ENCODE measurements around the gene GGACT.

The GGACT gene

GRCh38 chr13:100594255-100594654, 5.7 kb upstream of the GGACT start:
- H3K9me2 ChIP-seq (ENCODE audit: low read depth, low read length): no peaks in the 10 kb centered on the region
- no peaks in the 10 kb centered on the region for H3K79me2 ChIP-seq (ENCODE audit: insufficient read depth, low read length)
- H3F3A ChIP-seq (ENCODE audit: insufficient read depth, low read length): no peaks in the 10 kb centered on the region
- H4K20me1 ChIP-seq (ENCODE audit: insufficient read depth, low read length): no peaks in the 10 kb centered on the region
- no peak overlapping the region for H3K9ac ChIP-seq (ENCODE audit: low read length)
- H3K27ac ChIP-seq (ENCODE audit: low read depth, low read length, poor library complexity, severe bottlenecking): no peak overlapping the region
- no peaks in the 10 kb centered on the region for H3K27me3 ChIP-seq (ENCODE audit: insufficient read depth, low read length)
- no peaks in the 10 kb centered on the region for H3K36me3 ChIP-seq (ENCODE audit: insufficient read depth, low read length)
- H3K4me3 ChIP-seq (ENCODE audit: low read depth, low read length, poor library complexity, severe bottlenecking): no peak overlapping the region
- no peaks in the 10 kb centered on the region for H3K9me3 ChIP-seq (ENCODE audit: low read length)
- H2AFZ ChIP-seq (ENCODE audit: low read length): no peak overlapping the region
- H3K4me2 ChIP-seq (ENCODE audit: low read length): no peak overlapping the region
- H3K4me1 ChIP-seq (ENCODE audit: insufficient read depth, low read length, severe bottlenecking): peaks cover under 1% of the 10 kb centered on the region
- TF ChIP-seq CTCF (IDR thresholded peaks at IDR 0.05; ENCODE audit: low read length): no peak
- TF ChIP-seq EZH2 (IDR thresholded peaks at IDR 0.05; ENCODE audit: borderline replicate concordance, low read length): no peak

- H3K4me2 ChIP-seq (ENCODE audit: low read length): peak overlapping the region; percentile 55
- no peaks in the 10 kb centered on the region for H3F3A ChIP-seq (ENCODE audit: insufficient read depth, low read length)
- no peaks in the 10 kb centered on the region for H3K79me2 ChIP-seq (ENCODE audit: insufficient read depth, low read length)
- peak overlapping the region; percentile 69; the same call in 1 of the 2 replicates for H2AFZ ChIP-seq (ENCODE audit: low read length)
- TF ChIP-seq CTCF (IDR thresholded peaks at IDR 0.05; ENCODE audit: low read length) (no peak), EZH2 (IDR thresholded peaks at IDR 0.05; ENCODE audit: borderline replicate concordance, low read length) (no peak)
- H3K9me3 ChIP-seq (ENCODE audit: low read length): no peaks in the 10 kb centered on the region
- H3K4me3 ChIP-seq (ENCODE audit: low read depth, low read length, poor library complexity, severe bottlenecking): peak overlapping the region; percentile 71
- H3K27ac ChIP-seq (ENCODE audit: low read depth, low read length, poor library complexity, severe bottlenecking): no peak overlapping the region
- H3K36me3 ChIP-seq (ENCODE audit: insufficient read depth, low read length): no peaks in the 10 kb centered on the region
- peaks cover 13% of the 10 kb centered on the region for H3K4me1 ChIP-seq (ENCODE audit: insufficient read depth, low read length, severe bottlenecking)
- no peaks in the 10 kb centered on the region for H3K27me3 ChIP-seq (ENCODE audit: insufficient read depth, low read length)
- H3K9me2 ChIP-seq (ENCODE audit: low read depth, low read length): no peaks in the 10 kb centered on the region
- no peaks in the 10 kb centered on the region for H4K20me1 ChIP-seq (ENCODE audit: insufficient read depth, low read length)
- no peak overlapping the region; the same call in 1 of the 2 replicates for H3K9ac ChIP-seq (ENCODE audit: low read length)
Observed at GRCh38 chr13:100589178-100589725, 663 bp upstream of the GGACT start.

- Histone ChIP-seq H3F3A (ENCODE audit: insufficient read depth, low read length) (no peaks in the 10 kb centered on the region), H3K9me3 (ENCODE audit: low read length) (peaks cover 10% of the 10 kb centered on the region; the same call in 1 of the 2 replicates), H3K27me3 (ENCODE audit: insufficient read depth, low read length) (no peaks in the 10 kb centered on the region), H3K4me3 (ENCODE audit: low read depth, low read length, poor library complexity, severe bottlenecking) (no peak overlapping the region), H3K79me2 (ENCODE audit: insufficient read depth, low read length) (no peaks in the 10 kb centered on the region), H3K4me1 (ENCODE audit: insufficient read depth, low read length, severe bottlenecking) (peaks cover 13% of the 10 kb centered on the region), H3K36me3 (ENCODE audit: insufficient read depth, low read length) (0 out of 2 replicates have a peak, but pooled peaks cover 4% of the 10 kb centered on the region), H4K20me1 (ENCODE audit: insufficient read depth, low read length) (no peaks in the 10 kb centered on the region), H3K9me2 (ENCODE audit: low read depth, low read length) (no peaks in the 10 kb centered on the region), H3K4me2 (ENCODE audit: low read length) (no peak overlapping the region), H3K27ac (ENCODE audit: low read depth, low read length, poor library complexity, severe bottlenecking) (no peak overlapping the region), H2AFZ (ENCODE audit: low read length) (no peak overlapping the region), H3K9ac (ENCODE audit: low read length) (no peak overlapping the region)
- no peak for TF ChIP-seq CTCF (IDR thresholded peaks at IDR 0.05; ENCODE audit: low read length)
- no peak for TF ChIP-seq EZH2 (IDR thresholded peaks at IDR 0.05; ENCODE audit: borderline replicate concordance, low read length)
Observed at GRCh38 chr13:100584896-100585295, 3.7 kb downstream of the GGACT start.
